Measurements from ENCODE around the gene TSPAN4.

Gene TSPAN4

GRCh38 chr11:824292-824880 lies 18.3 kb upstream of the TSPAN4 start:
- DNase-seq (ENCODE audit: low spot score): no peak

- no peak for DNase-seq (ENCODE audit: low spot score)
Observed at GRCh38 chr11:824942-825341, 17.7 kb upstream of the TSPAN4 start.

DNA sequence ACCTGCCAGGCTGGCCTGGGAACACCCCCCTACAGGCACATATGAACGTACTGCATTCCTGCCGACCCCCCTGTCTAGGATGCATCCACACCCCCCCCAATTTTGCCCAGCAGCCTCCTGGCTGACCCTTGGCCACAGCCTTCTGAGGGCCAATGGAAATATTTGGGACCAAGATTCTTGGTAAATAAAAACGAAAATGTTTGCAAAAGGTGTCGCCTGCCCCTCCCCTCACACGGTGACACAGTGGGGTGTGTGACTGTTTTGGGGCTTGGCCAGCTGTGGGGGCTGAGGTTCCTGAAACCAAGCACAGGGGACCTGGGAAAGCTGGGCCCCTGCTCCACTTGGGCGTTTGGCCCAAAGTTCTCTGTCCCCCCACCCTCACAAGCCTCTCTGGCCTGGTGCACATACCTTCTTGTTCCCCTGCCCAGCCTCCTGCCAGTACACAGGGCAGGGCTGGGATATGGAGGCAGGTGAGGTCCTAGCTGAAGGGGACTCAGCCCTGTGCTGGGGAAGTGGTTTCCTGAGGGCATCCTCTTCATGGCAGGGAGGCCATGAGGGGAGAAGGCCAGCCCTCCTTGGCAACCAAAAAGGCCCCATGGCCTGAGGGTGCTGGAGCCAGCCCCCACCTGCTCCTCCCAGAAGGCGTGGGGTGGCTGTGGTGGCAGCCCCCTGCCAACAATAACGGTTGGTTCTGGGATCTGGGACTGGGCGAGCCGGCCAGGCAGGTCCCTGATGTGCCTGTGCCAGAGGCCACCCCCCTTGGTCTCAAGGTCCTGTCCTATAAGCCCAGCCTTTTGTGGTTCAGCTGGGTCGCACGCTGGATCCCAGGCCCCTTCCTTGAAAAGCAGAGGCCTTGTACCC lies 17.1 kb upstream of the TSPAN4 start:
- no peak for DNase-seq (ENCODE audit: low spot score)

- no peak for DNase-seq (ENCODE audit: low spot score)
Observed at GRCh38 chr11:826227-826621, 16.4 kb upstream of the TSPAN4 start.

GRCh38 chr11:826836-827145 lies 15.9 kb upstream of the TSPAN4 start:
- no peak for DNase-seq (ENCODE audit: low spot score)

DNA sequence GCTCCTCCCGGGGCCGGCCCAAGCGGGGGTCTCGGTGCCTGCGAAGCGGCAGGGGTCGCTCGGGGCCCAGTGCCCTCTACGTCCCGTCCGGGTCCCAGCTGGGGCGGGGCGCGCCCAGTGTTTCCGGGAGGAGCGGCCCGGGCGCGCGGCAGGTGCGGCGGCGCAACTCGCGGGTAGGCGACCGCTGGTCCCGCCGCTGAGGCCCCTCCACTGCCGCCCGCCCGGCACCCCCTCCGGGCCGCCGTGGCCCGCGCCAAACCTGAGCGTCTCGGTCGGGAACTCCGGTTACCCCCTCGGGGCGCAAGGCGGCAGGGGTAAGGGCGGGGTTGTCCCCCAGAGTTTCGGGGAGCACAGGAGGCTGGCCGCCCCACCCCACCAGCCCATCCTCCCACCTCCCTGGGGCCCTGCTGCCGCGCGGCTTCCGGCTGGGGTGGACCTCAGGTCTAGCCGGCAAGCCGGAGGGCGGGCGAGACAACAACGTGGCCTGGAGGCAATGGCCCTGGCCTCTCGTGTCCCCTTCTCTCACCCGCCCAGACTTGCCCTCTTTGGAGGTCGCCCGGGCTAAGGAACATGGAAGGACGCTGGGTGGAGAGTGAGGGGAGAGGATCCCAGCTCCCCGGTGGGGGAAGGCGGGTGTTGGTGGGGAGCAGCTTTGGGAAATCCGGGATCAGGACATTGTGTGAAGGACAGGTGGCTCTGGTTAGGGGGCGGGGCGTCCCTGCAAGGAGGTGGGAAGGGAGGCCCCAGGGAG lies 15.3 kb upstream of the TSPAN4 start:
- DNase-seq (ENCODE audit: low spot score): peak; percentile 60

DNA sequence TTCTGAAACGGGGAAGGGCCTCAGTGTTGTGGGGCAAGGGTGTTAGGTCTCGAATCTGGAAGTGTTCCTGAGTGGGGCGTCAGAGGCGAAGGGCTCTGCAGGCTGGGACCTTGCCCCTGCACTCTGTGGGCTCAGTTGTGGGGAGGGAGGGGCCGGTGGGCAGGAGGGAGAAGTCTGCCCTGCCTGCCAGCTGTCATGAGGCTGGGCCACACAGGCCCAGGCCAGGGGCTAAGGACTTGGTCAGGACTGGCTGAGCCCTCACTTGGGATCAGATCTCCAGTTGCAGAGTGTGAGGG lies 14.8 kb upstream of the TSPAN4 start, which contains the start of gene CRACR2B:
TSS of gene CRACR2B (plus strand) at position 23 of the 296 bp plus-strand sequence. CDS start 689 bp downstream, outside the sequence.
- no peak for DNase-seq (ENCODE audit: low spot score)

- DNase-seq (ENCODE audit: low spot score): no peak
Observed at GRCh38 chr11:828506-829175, 14.0 kb upstream of the TSPAN4 start.

DNA sequence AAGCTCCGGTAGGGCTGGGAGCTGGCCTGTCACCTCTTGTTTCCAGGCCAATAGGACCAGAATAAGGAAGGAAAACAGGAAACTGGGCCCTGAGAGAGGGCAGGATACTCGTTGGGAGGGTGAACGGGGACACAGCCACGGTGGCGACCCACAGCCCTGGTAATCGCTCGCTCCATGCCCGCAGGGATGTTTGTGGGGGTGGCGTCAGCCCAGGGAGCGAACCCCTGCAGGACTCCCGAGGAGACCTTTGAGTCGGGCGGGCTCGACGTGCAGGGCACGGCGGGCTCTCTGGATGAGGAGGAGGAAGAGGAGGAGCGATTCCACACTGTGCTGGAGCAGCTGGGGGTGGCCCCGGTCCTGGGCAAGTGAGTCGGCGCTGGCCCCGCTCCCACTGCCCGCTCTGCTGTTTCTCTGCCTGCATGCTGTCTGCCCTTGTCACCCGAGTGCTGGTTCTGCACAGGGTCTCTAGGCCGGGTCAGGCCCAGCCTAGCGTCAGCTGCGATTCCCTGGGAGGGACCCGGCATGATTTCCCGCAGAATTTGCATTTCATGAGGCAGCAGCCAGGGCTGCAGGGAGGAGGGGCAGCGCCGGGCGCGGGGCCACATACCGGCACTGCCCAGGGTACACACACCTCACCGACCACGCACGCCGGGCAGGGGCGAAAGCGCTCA lies 13.3 kb upstream of the TSPAN4 start:
- no peak for DNase-seq (ENCODE audit: low spot score)

GRCh38 chr11:829847-830294 lies 12.8 kb upstream of the TSPAN4 start:
- DNase-seq (ENCODE audit: low spot score): no peak

- DNase-seq (ENCODE audit: low spot score): peak; percentile 77
Observed at GRCh38 chr11:830295-831117, 12.1 kb upstream of the TSPAN4 start.

- no peak for DNase-seq (ENCODE audit: low spot score)
Observed at GRCh38 chr11:831118-831864, 11.4 kb upstream of the TSPAN4 start.

DNA sequence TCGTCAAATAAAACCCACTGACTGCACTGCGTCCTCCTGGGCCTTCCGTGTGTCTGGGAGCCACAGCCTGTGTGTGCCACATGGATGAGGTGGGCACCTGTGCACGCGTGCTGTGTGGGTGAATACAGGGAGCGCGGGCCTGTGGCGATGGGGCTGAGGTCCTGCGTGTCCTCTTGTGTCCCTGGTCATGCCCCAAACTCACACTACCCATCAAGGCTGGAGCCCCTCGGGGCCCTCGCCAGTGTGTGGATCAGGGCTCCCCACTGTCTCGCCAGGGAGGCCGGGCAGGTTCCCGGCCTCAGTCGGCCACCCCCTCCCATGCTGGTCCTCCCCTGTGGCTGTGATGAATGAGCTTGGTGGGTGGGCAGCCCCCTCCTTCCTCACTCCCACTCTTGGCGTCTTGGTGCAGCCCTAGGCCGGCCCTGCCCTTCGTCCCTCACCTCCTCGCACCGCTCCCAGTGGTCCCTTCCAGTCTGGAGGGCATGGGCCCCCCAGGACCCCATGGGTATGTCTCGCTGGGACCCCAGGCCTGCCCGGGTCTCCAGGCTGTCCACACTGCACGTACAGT lies 10.6 kb upstream of the TSPAN4 start:
- no peak for DNase-seq (ENCODE audit: low spot score)

DNA sequence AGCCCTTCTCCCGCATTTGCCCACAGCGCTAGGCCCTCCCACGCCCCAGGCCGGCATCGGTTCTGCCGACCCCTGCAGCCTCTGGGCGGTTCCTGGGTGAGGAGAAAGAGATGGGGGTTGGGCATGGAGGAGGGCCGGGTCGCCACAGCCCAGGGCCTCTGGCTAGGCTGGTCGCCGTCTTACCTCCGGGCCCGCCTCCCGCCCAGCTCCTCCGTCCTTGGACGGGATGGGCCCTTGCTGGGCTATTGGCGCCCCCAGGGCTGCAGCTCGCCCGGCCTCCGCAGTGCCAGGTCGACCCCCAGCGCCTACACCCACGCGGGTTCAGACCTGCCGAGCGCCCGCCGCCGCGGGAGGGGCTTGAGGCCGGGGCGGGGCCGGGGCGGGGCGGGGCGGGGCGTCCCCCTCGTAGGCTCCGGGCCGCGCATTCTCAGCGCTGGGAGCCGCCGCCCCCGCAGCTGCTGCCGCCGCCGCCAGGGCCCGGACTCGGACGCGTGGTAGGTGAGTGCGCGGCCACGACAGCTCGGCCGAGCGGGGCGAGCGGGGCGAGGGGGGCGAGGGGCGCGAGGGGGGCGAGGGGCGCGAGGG lies 10.0 kb upstream of the TSPAN4 start, which contains the start of gene CD151:
TSS of gene CD151 (plus strand) at position 424 of the 585 bp plus-strand sequence. CDS start 3,118 bp downstream, outside the sequence.
- peak; percentile 60 for DNase-seq (ENCODE audit: low spot score)

GRCh38 chr11:833114-833791 lies 9.4 kb upstream of the TSPAN4 start:
- DNase-seq (ENCODE audit: low spot score): no peak

- DNase-seq (ENCODE audit: low spot score): no peak
Observed at GRCh38 chr11:833849-834311, 8.8 kb upstream of the TSPAN4 start.

- DNase-seq (ENCODE audit: low spot score): peak; percentile 90
Observed at GRCh38 chr11:834371-835316, 8.0 kb upstream of the TSPAN4 start.

DNA sequence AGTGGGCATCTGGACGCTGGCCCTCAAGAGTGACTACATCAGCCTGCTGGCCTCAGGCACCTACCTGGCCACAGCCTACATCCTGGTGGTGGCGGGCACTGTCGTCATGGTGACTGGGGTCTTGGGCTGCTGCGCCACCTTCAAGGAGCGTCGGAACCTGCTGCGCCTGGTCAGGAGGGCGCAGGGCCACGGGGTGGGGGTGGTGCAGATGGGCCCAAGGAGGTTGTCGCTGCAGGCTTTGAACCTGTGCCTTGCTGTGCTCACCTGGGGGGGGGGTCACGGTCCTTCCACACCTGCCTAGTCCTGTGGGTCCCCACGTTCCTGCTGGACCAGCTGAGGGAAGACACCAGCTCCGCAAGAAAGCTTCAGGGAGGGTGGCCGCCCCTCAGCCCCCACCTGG lies 6.4 kb upstream of the TSPAN4 start:
- no peak for DNase-seq (ENCODE audit: low spot score)

All from SW480 (cell line).